GM21367 (cell line): ENCODE data around the gene BZW2.

Experiments used
- ATAC-seq: cut with Tn5 transposase; IDR thresholded peaks from one replicate; pipeline ENCODE4 v1.9.1; 2021; ENCODE audit not compliant: unreplicated experiment

Gene BZW2

GRCh38 chr7:16712916-16713315 is 66.9 kb downstream of the BZW2 start:
- no peak for ATAC-seq

- ATAC-seq, result no peak
These were observed 69.9 kb downstream of the BZW2 start for GRCh38 chr7:16715928-16716327.

DNA sequence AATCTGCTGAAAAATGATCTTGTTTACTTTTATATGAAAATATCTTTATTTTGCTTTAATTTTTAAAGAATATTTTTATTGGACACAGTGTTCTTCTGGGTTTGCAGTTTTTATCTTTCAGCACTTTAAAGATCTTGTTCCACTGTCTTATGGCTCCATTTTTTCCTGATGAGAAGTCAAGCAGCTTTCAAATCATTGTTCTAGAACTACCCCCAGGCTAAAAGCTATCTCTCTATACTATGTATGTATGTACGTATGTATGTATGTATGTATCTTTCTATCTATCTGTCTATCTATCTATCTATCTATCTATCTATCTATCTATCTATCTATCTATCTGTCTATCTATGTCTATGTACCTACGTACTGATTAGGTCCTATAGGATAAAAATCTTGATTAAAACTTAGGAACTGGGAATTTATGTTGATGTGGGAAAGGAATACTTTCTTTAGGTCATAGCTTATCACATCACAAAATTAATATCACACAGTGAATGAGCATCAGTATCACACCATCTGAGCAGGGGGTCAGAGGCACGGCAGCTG is 72.2 kb downstream of the BZW2 start:
- no peak for ATAC-seq

DNA sequence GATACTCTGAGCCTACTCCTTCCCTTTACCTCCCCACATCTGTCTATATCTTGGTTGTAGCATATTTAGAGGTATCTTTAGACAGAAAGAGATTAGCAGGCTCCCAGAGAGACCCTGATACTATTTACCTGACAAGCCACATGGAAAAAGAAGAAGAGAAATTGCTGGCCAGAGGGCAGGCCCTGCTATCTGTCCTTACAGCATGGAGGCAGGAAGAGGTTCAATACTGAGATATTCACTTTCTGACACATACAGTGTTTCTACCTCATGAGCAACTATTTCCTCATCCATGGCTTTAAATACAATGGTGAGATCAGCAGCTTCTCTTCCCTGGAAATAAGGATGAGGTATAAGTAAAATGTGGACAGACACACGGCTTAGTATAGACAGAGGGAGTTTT is 73.7 kb downstream of the BZW2 start:
- no peak for ATAC-seq

DNA sequence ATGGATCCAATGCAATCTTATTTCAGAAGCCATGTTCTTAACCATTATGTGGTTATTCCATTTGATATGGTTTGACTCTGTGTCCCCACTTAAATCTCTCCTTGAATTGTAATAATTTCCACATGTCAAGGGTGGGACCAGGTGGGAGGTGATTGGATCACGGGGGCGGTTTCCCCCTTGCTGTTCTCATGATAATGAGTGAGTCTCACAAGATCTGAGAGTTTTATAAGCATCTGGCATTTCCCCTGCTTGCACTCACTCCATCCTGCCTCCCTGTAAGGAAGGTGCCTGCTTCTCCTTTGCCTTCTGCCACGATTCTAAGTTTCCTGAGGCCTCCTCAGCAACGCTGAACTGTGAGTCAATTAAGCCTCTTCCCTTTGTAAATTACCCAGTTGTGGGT is 75.6 kb downstream of the BZW2 start:
- no peak for ATAC-seq

DNA sequence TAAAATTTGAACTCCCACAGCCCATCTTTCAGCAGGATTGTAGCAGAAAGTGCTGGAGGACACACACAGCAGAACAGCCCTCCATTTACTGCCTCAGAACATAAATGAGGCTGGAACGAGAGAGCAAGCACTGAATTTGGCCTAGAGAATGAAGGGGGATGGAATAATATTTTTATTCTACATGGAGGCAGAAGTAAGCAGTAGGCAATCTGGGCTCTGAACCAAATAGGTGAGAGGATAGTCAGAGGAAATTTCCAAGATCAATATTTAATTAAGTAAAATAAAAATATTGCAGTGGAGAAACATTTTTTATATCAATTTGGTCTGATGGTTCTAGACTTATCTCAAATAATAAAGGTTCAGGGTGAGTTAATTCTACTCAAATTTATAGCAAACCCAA is 78.4 kb downstream of the BZW2 start:
- no peak for ATAC-seq

- no peak for ATAC-seq
These were observed 80.2 kb downstream of the BZW2 start for GRCh38 chr7:16726189-16726588.

DNA sequence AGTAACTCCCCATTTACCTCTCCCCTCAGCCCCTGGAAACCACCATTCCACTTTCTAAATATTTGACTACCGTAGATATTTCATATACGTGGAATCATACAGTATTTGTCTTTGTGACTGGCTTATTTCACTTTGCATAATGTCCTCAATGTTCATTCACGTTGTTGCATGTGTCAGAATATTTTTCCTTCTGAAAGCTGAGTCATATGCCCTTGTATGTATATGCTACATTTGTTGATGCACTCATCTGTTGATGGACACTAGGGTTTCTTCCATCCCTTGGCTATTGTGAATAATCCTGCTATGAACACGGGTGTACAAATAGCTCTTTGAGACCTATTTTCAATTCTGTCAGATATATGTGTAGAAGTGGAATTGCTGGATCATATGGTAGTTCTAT is 81.8 kb downstream of the BZW2 start:
- ATAC-seq, result no peak

GRCh38 chr7:16728811-16729210 is 82.8 kb downstream of the BZW2 start:
- no peak for ATAC-seq

DNA sequence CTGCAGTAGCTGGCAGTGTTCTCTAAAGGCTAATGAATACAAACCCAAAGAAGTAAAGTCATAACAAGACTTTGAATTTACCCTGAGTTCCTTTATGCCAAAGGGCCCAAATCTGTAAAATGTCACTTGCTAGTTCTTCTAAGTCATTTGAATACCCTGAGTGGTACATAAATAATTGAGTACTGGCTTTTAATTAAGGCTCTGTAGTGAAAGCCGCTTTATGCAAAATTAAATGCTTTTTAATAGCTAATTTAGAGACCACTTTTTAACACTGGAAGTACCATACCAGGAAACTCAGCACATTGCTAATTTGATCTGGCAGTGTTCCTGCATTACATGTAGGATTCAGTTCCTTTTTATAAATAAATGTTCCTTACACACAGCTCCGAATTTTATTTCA is 83.6 kb downstream of the BZW2 start:
- no peak for ATAC-seq

- no peak for ATAC-seq
These were observed 85.0 kb downstream of the BZW2 start for GRCh38 chr7:16730937-16731336.

DNA sequence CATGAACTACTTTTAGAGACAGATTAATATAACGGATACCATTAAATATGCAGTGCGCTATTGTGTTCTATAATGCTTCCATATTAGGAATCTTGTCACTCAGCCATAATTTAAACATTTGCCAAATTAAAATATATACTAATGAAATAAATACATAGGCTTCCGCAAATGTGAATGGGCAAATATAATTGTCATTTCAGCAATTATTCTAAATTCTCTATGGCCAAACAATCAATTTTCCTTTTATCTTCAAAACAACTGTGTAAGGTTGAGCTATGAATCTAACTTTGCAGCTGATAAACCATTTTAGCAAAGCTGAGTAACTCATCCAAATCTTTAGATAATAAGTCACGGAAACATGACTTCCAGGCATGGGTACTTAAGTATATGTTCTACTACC is 86.8 kb downstream of the BZW2 start:
- ATAC-seq, result no peak

- no peak for ATAC-seq
These were observed 88.3 kb downstream of the BZW2 start for GRCh38 chr7:16734148-16734726.

DNA sequence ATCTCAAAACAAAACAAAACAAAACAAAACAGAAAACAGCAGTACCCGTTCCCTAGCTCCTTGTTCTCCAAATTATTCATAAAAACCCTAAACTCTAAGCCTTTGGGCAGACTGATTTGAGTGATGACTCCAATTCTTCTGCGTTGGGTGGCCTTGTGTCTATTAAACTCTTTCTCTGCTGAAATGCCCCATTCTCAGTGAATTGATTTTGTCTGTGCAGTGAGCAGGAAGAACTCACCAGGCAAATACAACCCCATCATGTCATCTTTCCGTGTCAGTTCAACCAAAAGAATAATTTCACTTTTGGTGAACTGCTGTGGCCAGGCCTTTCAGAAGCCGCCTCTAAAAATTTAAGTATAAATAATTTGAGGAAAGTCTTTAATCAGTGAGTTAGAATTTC is 89.0 kb downstream of the BZW2 start:
- no peak for ATAC-seq

- ATAC-seq, result no peak
These were observed 92.2 kb downstream of the BZW2 start for GRCh38 chr7:16738011-16738688.

GRCh38 chr7:16739863-16740622 is 94.1 kb downstream of the BZW2 start:
- no peak for ATAC-seq

DNA sequence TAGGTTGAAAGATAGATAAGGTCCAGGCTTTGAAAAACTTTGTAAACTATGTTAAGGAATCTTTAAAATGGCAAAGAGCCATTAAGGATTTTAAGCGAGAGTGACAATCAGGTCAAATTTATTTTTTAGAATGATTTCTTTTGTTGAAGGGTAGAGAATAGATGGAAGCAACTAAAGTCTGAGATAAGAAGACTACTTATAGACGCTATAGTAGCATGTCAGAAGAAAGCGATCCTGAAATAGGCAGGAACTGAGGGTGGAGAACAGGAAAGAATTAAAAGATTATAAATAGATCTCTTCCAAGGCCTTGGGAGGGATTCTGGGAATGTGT is 94.6 kb downstream of the BZW2 start:
- ATAC-seq, result no peak

DNA sequence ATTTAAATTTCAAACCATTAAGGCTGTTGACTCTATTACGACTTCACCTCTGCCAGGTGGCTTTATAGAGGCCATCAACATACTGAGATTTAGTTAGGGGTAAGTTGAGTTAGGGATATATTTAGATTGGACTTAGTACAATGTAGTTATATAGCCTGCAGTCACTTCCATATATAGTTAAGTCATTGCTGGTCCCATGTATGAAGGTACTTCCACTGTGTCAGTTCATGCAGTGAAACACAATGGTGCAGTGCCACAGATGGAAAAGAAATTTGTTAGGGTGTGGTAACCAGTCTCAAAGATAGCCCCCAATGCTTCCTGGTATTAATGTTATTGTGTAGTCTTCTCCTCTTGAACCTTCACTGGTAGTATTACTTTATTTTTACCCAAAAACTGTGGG is 95.0 kb downstream of the BZW2 start:
- ATAC-seq, result no peak

DNA sequence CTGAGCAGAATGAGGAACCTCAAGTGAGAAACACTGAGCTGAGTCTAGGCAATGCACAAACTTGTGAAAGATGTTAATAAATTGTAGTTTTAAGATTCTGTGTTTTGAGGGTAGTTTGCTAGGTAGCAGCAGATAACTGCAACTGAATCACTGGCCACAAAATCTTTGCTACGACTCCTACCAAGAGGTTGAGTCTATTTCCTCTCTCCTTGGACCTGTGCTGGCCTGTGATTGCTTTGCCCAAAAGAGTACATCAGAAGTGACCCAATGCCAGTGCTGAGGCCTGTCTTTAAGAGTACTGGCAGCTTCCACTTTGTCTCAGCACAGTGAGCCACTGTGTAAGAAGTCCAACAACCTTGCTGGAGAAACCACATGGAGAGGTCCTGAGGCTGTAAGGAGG is 95.7 kb downstream of the BZW2 start:
- ATAC-seq, result no peak

DNA sequence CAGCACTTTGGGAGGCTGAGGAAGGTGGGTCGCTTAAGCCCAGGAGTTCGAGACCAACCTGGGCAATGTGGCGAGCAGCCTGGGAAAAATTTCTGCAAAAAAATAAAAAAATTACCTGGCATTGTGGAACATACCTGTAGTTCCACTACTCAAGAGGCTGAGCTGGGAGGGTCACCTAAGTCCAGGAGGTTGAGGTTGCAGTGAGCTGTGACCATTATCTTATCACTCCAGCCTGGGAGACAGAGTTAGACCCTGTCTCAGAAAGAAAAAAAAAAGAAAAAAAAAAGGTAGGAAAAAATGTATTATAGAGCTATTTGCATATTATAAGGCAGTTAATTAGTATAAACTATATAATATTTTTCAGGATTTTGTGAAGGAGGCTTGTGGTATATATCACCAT is 96.6 kb downstream of the BZW2 start:
- ATAC-seq, result no peak

GRCh38 chr7:16743236-16743635 is 97.3 kb downstream of the BZW2 start:
- ATAC-seq, result no peak

- ATAC-seq, result no peak
These were observed 98.7 kb downstream of the BZW2 start for GRCh38 chr7:16744518-16745250.
